BLaER1 treated with 17β-estradiol and CSF1 and Interleukin-3, amounts not matched to agents 10 nM and 100 nM (cell line): Measurements from ENCODE around the gene CSDE1.
"Not testable (repeated sequence)": the region's sequence is repeated elsewhere in the genome, so short reads cannot be mapped to it uniquely, and the experiment has no call there.

Experiments used
- H3K27ac ChIP-seq, 11 experiments: shearing (Covaris generic); formaldehyde crosslinking; 2 replicates each; pipeline ENCODE4 v1.8.1; 2022
- H3K27me3 ChIP-seq, 11 experiments: shearing (Covaris generic); formaldehyde crosslinking; 2 replicates each; pipeline ENCODE4 v1.8.1; 2022
- H3K36me3 ChIP-seq, 11 experiments: shearing (Covaris generic); formaldehyde crosslinking; 2 replicates each; pipeline ENCODE4 v1.8.1; 2022
- H3K4me1 ChIP-seq, 10 experiments: shearing (Covaris generic); formaldehyde crosslinking; 2 replicates each; pipeline ENCODE4 v1.8.1; 2022
- H3K4me2 ChIP-seq, 11 experiments: shearing (Covaris generic); formaldehyde crosslinking; 2 replicates each; pipeline ENCODE4 v1.8.1; 2022
- H3K4me3 ChIP-seq, 10 experiments: shearing (Covaris generic); formaldehyde crosslinking; 2 replicates each; pipeline ENCODE4 v1.8.1; 2022
- H3K9ac ChIP-seq, 11 experiments: shearing (Covaris generic); formaldehyde crosslinking; 2 replicates each; pipeline ENCODE4 v1.8.1; 2022
- H3K9me3 ChIP-seq, 11 experiments: shearing (Covaris generic); formaldehyde crosslinking; replicated peaks in 1 of 11; 2 replicates each; pipeline ENCODE4 v1.8.1; 2022
- H4K20me1 ChIP-seq, 11 experiments: shearing (Covaris generic); formaldehyde crosslinking; 2 replicates each; pipeline ENCODE4 v1.8.1; 2022
- Cebpa-rat ChIP-seq, 11 experiments: shearing (Covaris generic); IDR thresholded peaks; 2 replicates each; pipeline ENCODE4 v1.8.1; 2022

The CSDE1 gene

DNA sequence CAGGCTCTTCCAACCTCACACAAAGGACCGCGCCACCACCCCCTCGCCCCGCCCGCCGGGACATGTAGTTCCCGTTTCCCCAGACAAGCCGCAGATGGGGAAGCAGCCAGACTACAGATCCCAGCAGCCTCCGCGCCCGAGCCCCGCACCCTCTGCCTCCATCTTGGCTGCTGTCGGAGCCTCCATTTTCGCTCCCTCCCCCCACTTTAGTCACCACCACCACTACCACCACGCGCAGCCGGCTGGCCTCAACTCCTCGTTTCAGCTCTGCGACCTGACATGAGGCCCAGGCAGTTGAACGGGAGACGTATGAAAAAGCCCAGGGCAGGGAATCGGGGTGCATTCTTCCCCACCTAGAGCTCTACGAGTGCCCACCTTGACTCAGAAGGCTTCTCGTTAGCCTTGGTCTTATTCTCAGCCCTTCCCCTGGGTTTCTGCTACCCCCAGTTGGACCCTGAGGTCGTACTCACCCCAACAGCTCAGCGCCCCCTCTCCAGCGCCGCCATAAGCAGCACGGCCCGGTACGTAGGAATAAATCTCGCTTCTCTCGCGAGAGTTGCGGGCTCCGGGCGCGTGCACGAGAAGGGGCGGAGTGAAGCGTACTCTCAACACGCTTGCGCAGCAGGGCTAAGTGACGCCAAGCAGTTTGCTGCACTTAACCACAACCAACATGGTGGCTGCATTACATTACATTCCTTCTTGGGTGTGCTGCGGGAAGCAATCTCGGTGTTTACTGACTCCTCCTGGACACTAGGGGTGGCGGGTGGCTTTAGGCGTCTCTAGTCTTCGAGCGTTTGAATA is at the start of gene CSDE1:
CSDE1 (minus strand) TSS at position 530 of the 801 bp plus-strand sequence. CDS start 18,094 bp downstream, outside the sequence.
- H4K20me1 ChIP-seq, result peaks cover 43 to 46% (median 46%) of the 10 kb centered on the region in 11 experiments
- no peaks in the 10 kb centered on the region for H3K27me3 ChIP-seq
- peak within 1 kb of the TSS; percentile 85 to 100 (median 93) for H3K4me2 ChIP-seq
- H3K4me1 ChIP-seq, result peaks cover 42 to 51% (median 44%) of the 10 kb centered on the region in 10 experiments
- H3K27ac ChIP-seq, result peak within 1 kb of the TSS; percentile 99 to 100 (median 100)
- H3K9me3 ChIP-seq, result peaks cover 0 to 6% (median 0%) of the 10 kb centered on the region in 11 experiments; a peak in 6 of 22 replicates
- peak within 1 kb of the TSS; percentile 99 to 100 (median 100) for H3K9ac ChIP-seq
- H3K4me3 ChIP-seq, result peak within 1 kb of the TSS; percentile 82 to 97 (median 92)
- TF ChIP-seq Cebpa-rat (IDR thresholded peaks at IDR 0.05), result no peak
- H3K36me3 ChIP-seq, result peaks cover 0 to 34% (median 10%) of the 10 kb centered on the region in 11 experiments; a peak in 7 of 22 replicates

DNA sequence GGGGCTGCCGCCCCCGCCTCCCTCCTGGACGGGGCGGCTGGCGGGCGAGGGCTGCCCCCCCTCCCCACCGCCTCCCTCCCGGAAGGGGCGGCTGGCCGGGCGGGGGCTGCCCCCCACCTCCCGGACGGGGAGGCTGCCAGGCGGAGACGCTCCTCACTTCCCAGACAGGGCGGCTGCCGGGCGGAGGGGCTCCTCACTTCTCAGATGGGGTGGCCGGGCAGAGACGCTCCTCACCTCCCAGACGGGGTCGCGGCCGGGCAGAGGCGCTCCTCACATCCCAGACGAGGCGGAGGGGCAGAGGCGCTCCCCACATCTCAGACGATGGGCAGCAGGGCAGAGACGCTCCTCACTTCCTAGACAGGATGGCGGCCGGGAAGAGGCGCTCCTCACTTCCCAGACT is 46.7 kb upstream of the CSDE1 start:
- H4K20me1 ChIP-seq, H3K27me3 ChIP-seq, H3K4me3 ChIP-seq, H3K36me3 ChIP-seq, H3K4me1 ChIP-seq, H3K27ac ChIP-seq, H3K4me2 ChIP-seq, H3K9ac ChIP-seq, H3K9me3 ChIP-seq: not testable (repeated sequence)

DNA sequence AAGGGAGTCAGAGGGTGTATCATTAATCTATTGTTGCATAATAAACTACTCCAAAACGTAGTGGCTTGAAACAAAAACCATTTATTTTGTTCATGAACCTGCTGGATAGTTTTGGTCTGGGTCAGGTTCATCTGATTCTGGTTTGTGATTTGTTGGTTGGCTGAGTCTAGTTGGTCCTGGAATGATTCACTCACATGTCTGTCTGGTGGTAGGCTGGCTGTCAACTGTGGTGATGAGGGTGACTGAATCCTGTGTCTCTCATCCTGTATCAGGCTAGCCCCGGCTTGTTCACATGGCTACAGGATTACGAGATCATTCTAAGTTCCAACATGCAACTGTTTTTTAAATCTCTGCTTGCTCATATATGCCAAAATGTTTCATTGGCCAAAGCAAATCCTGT is 45.2 kb upstream of the CSDE1 start:
- no peak overlapping the region for H3K27ac ChIP-seq
- peaks cover 0 to 7% (median 4%) of the 10 kb centered on the region in 11 experiments; a peak in 7 of 22 replicates for H3K9me3 ChIP-seq
- no peaks in the 10 kb centered on the region; a peak in 1 of 20 replicates for H3K4me1 ChIP-seq
- H3K27me3 ChIP-seq, result no peaks in the 10 kb centered on the region
- H3K9ac ChIP-seq, result no peak overlapping the region
- no peak overlapping the region for H3K4me2 ChIP-seq
- no peak overlapping the region for H3K4me3 ChIP-seq
- TF ChIP-seq Cebpa-rat (IDR thresholded peaks at IDR 0.05), result no peak
- no peaks in the 10 kb centered on the region for H3K36me3 ChIP-seq
- H4K20me1 ChIP-seq, result no peaks in the 10 kb centered on the region

DNA sequence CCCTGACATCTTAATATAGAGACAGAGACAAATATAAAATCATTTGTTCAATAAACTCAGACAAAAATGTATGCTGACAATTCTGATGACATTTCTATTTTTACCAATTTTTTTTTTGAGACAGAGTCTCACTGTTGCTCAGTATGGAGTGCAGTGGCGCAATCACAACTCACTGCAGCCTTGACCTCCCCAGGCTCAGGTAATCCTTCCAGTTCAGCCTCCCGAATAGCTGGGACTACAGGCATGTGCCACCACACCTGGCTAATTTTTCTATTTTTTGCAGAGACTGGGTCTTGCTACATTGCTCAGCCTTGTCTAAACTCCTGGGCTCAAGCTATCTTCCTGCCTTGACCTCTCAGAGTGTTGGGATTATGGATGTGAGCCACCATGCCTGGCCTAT is 36.3 kb upstream of the CSDE1 start:
- Histone ChIP-seq H3K4me1 (no peaks in the 10 kb centered on the region; a peak in 1 of 20 replicates), H3K9me3 (peaks cover 0 to 17% (median 12%) of the 10 kb centered on the region in 11 experiments; a peak in 14 of 22 replicates), H4K20me1 (no peaks in the 10 kb centered on the region), H3K36me3 (no peaks in the 10 kb centered on the region), H3K9ac (no peak overlapping the region), H3K4me3 (no peak overlapping the region), H3K27ac (no peak overlapping the region), H3K27me3 (no peaks in the 10 kb centered on the region), H3K4me2 (no peak overlapping the region)
- no peak for TF ChIP-seq Cebpa-rat (IDR thresholded peaks at IDR 0.05)

DNA sequence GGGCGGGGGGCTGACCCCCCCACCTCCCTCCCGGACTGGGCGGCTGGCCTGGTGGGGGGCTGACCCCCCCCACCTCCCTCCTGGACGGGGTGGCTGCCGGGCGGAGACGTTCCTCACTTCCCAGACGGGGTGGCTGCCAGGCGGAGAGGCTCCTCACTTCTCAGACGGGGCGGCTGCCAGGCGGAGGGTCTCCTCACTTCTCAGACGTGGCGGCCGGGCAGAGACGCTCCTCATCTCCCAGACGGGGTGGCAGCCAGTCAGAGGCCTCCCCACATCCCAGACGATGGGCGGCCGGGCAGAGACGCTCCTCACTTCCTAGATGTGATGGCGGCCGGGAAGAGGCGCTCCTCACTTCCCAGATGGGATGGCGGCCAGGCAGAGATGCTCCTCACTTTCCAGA is 32.8 kb upstream of the CSDE1 start:
- not testable (repeated sequence) for H3K9ac ChIP-seq, H3K27me3 ChIP-seq, H3K36me3 ChIP-seq, H4K20me1 ChIP-seq, H3K4me3 ChIP-seq, H3K4me2 ChIP-seq, H3K4me1 ChIP-seq, H3K27ac ChIP-seq
- peaks cover 11 to 27% (median 23%) of the 10 kb centered on the region in 11 experiments; a peak in 19 of 22 replicates for H3K9me3 ChIP-seq

DNA sequence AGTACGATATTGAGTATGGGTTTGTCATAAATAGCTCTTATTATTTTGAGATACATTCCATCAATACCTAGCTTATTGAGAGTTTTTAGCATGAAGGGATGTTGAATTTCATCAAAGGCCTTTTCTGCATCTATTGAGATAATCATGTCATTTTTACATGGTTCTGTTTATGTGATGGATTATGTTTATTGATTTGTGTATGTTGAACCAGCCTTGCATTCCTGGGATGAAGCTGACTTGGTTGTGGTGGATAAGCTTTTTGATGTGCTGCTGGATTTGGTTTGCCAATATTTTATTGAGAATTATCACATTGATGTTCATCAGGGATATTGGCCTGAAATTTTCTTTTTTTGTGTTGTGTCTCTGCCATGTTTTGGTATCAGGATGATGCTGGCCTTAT is 28.7 kb upstream of the CSDE1 start:
- H4K20me1 ChIP-seq, H3K36me3 ChIP-seq, H3K4me2 ChIP-seq, H3K4me1 ChIP-seq, H3K27ac ChIP-seq, H3K4me3 ChIP-seq, H3K27me3 ChIP-seq, H3K9ac ChIP-seq: not testable (repeated sequence)
- H3K9me3 ChIP-seq, result peaks cover 10 to 24% (median 14%) of the 10 kb centered on the region in 11 experiments; a peak in 19 of 22 replicates

DNA sequence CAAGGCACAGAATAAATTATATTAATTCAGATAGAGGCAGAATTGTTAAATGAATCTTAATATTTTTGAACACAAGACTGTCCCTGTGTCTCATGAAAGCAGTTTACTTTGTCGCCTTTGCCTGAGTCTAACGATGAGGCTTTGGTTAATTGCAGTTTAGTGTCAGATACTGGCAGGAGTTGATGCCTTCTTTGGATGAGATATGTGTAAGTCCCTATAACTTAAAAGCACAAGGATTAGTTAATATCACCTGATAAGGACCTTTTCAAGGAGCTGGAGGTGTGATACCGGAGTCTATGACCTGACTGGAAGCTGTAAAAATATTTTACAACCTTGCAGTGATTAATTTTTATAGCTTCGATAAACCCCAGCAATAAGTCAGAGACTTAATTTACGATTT is 24.7 kb upstream of the CSDE1 start:
- H3K4me3 ChIP-seq, result no peak overlapping the region
- H3K9me3 ChIP-seq, result peaks cover 6 to 22% (median 13%) of the 10 kb centered on the region in 11 experiments; a peak in 17 of 22 replicates
- H3K4me1 ChIP-seq, result peaks cover 17 to 23% (median 20%) of the 10 kb centered on the region in 10 experiments
- H3K27me3 ChIP-seq, result no peaks in the 10 kb centered on the region
- no peak overlapping the region for H3K4me2 ChIP-seq
- H3K36me3 ChIP-seq, result peaks cover 13 to 18% (median 16%) of the 10 kb centered on the region in 11 experiments
- H3K9ac ChIP-seq, result no peak overlapping the region
- peaks cover 0 to 7% (median 0%) of the 10 kb centered on the region in 11 experiments; a peak in 1 of 22 replicates for H4K20me1 ChIP-seq
- H3K27ac ChIP-seq, result no peak overlapping the region
- TF ChIP-seq Cebpa-rat (IDR thresholded peaks at IDR 0.05), result no peak

DNA sequence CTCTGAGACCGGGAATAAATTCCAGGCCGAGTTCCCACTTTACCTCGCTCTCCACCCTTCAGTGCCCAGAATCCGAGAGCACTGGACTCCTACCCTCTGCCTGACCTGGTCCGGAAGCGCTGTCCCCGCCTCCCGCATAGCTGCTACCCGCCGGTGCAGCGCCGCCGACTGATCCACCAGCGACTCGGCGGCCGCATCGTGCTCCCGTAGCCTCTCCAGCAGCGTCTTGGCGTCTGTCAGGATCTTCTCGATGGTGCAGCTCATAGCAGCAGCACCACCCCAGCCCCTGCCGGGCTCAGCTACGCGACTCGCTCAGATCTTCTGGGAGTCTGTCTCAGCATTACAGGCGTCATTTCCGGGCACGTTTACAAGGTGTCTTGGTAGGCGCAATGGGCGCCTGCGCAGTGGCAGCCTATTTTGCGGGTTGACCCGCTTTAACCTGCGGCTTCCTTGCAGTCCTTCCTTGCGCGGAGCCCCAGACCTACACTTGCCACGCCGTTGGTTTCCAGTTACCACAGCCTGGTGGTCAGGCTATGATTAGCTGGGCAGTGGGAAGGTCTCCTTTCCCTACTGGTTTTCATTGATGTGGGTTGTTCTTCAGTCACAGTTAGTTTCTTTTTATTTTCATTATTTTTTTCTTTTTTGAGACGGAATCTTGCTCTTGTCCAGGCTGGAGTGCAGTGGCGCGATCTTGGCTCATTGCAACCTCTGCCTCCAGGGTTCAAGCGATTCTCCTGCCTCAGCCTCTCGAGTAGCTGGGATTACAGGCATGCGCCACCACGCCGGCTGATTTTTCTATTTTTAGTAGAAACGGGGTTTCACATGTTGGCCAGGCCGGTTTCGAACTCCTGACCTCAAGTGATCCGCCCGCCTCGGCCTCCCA is 22.8 kb upstream of the CSDE1 start, which contains the start of gene SIKE1:
SIKE1 (minus strand) TSS at position 342 of the 883 bp plus-strand sequence; CDS start at position 264, 78 bp downstream.
- Histone ChIP-seq H3K4me3 (peak within 1 kb of the TSS; percentile 73 to 89 (median 78)), H3K4me2 (peak within 1 kb of the TSS; percentile 74 to 91 (median 82))

More for the DNA sequence above, 22.8 kb upstream of the CSDE1 start, which contains the start of gene SIKE1:
- H3K36me3 ChIP-seq, result peaks cover 28 to 36% (median 32%) of the 10 kb centered on the region in 11 experiments
- peak within 1 kb of the TSS; percentile 78 to 86 (median 84) for H3K9ac ChIP-seq
- TF ChIP-seq Cebpa-rat (IDR thresholded peaks at IDR 0.05), result no peak
- H4K20me1 ChIP-seq, result peaks cover 0 to 7% (median 0%) of the 10 kb centered on the region in 11 experiments; a peak in 1 of 22 replicates
- H3K27me3 ChIP-seq, result no peaks in the 10 kb centered on the region
- H3K27ac ChIP-seq, result peak within 1 kb of the TSS; percentile 40 to 85 (median 77)
- H3K4me1 ChIP-seq, result peaks cover 17 to 23% (median 20%) of the 10 kb centered on the region in 10 experiments
- H3K9me3 ChIP-seq, result peaks cover 0 to 4% (median 3%) of the 10 kb centered on the region in 11 experiments; a peak in 3 of 22 replicates
